Measurements from ENCODE around the gene SLC39A1. TPM values are rescaled to one million over a fixed set of nuclear protein-coding genes. Genes with fewer than 3 reads are reported as not detected.

The SLC39A1 gene
- total RNA-seq, 1 experiment from 2014 or later: 204 TPM

- TF ChIP-seq, protein P1, sequence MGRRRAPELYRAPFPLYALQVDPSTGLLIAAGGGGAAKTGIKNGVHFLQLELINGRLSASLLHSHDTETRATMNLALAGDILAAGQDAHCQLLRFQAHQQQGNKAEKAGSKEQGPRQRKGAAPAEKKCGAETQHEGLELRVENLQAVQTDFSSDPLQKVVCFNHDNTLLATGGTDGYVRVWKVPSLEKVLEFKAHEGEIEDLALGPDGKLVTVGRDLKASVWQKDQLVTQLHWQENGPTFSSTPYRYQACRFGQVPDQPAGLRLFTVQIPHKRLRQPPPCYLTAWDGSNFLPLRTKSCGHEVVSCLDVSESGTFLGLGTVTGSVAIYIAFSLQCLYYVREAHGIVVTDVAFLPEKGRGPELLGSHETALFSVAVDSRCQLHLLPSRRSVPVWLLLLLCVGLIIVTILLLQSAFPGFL (CRISPR knock-in tag; IDR thresholded peaks at IDR 0.05; ENCODE audit: borderline replicate concordance): no peak
- TF ChIP-seq ZBTB43 (CRISPR knock-in tag; IDR thresholded peaks at IDR 0.05) (no peak; the same call in 1 of the 2 replicates), TCF7 (CRISPR knock-in tag; IDR thresholded peaks at IDR 0.05; ENCODE audit: low read depth) (no peak), ATF3 (CRISPR knock-in tag; conservative IDR thresholded peaks at IDR 0.05) (no peak), NFYB (CRISPR knock-in tag; conservative IDR thresholded peaks at IDR 0.05; ENCODE audit: low read depth) (peak; percentile 17; the same call in 1 of the 2 replicates), NFE2L1 (CRISPR knock-in tag; IDR thresholded peaks at IDR 0.05) (peak; percentile 17; the same call in 1 of the 2 replicates), FOXK1 (CRISPR knock-in tag; IDR thresholded peaks at IDR 0.05) (peak; percentile 45), GABPB1 (CRISPR knock-in tag; IDR thresholded peaks at IDR 0.05) (0 out of 2 replicates have a peak, but pooled peaks have one; percentile 27), ATF2 (CRISPR knock-in tag; IDR thresholded peaks at IDR 0.05; ENCODE audit: borderline replicate concordance, low read depth) (no peak), ZNF423 (CRISPR knock-in tag; IDR thresholded peaks at IDR 0.05) (no peak), ZNF138 (CRISPR knock-in tag; conservative IDR thresholded peaks at IDR 0.05) (no peak), GTF2I (CRISPR knock-in tag; conservative IDR thresholded peaks at IDR 0.05) (no peak), ZBTB21 (CRISPR knock-in tag; IDR thresholded peaks at IDR 0.05; ENCODE audit: borderline replicate concordance) (peak; percentile 55; the same call in 1 of the 2 replicates), KAT7 (CRISPR knock-in tag; IDR thresholded peaks at IDR 0.05; ENCODE audit: borderline replicate concordance) (peak; percentile 25; the same call in 1 of the 2 replicates)
- TF ChIP-seq, protein P2, sequence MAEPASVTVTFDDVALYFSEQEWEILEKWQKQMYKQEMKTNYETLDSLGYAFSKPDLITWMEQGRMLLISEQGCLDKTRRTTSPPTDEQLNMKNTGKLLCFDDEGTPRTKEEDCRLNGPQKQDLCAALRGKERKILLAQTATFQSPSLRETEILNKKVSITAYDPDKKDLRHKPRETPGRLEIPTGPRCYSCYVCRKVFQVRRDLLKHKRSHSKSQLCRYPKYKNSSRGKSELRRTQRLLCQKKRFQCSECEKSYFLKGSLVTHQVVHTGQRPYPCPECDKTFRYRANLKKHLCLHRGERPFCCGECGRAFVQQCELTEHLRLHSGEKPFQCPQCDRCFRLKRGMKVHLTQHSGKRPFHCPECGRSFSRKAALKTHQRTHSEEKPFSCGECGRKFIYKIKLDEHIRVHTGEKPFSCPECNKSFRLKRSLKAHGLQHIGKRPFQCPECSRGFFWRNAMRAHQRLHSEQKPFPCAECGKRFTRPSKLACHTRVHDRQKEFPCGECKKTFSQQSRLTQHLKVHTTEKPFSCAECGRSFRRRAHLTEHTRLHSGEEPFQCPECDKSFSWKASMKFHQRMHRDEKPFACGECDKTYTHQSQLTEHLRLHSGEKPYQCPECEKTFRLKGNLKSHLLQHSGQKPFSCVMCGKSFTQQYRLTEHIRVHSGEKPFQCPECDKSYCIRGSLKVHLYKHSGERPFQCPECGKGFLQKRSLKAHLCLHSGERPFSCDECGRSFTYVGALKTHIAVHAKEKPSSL (CRISPR knock-in tag; conservative IDR thresholded peaks at IDR 0.05): no peak
- TF ChIP-seq, protein P3, sequence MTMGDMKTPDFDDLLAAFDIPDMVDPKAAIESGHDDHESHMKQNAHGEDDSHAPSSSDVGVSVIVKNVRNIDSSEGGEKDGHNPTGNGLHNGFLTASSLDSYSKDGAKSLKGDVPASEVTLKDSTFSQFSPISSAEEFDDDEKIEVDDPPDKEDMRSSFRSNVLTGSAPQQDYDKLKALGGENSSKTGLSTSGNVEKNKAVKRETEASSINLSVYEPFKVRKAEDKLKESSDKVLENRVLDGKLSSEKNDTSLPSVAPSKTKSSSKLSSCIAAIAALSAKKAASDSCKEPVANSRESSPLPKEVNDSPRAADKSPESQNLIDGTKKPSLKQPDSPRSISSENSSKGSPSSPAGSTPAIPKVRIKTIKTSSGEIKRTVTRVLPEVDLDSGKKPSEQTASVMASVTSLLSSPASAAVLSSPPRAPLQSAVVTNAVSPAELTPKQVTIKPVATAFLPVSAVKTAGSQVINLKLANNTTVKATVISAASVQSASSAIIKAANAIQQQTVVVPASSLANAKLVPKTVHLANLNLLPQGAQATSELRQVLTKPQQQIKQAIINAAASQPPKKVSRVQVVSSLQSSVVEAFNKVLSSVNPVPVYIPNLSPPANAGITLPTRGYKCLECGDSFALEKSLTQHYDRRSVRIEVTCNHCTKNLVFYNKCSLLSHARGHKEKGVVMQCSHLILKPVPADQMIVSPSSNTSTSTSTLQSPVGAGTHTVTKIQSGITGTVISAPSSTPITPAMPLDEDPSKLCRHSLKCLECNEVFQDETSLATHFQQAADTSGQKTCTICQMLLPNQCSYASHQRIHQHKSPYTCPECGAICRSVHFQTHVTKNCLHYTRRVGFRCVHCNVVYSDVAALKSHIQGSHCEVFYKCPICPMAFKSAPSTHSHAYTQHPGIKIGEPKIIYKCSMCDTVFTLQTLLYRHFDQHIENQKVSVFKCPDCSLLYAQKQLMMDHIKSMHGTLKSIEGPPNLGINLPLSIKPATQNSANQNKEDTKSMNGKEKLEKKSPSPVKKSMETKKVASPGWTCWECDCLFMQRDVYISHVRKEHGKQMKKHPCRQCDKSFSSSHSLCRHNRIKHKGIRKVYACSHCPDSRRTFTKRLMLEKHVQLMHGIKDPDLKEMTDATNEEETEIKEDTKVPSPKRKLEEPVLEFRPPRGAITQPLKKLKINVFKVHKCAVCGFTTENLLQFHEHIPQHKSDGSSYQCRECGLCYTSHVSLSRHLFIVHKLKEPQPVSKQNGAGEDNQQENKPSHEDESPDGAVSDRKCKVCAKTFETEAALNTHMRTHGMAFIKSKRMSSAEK (CRISPR knock-in tag; IDR thresholded peaks at IDR 0.05; ENCODE audit: borderline replicate concordance): no peak
- TF ChIP-seq, protein P4, sequence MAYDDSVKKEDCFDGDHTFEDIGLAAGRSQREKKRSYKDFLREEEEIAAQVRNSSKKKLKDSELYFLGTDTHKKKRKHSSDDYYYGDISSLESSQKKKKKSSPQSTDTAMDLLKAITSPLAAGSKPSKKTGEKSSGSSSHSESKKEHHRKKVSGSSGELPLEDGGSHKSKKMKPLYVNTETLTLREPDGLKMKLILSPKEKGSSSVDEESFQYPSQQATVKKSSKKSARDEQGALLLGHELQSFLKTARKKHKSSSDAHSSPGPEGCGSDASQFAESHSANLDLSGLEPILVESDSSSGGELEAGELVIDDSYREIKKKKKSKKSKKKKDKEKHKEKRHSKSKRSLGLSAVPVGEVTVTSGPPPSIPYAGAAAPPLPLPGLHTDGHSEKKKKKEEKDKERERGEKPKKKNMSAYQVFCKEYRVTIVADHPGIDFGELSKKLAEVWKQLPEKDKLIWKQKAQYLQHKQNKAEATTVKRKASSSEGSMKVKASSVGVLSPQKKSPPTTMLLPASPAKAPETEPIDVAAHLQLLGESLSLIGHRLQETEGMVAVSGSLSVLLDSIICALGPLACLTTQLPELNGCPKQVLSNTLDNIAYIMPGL (CRISPR knock-in tag; IDR thresholded peaks at IDR 0.05): peak; percentile 77; the same call in 1 of the 2 replicates
- TF ChIP-seq, protein P5, sequence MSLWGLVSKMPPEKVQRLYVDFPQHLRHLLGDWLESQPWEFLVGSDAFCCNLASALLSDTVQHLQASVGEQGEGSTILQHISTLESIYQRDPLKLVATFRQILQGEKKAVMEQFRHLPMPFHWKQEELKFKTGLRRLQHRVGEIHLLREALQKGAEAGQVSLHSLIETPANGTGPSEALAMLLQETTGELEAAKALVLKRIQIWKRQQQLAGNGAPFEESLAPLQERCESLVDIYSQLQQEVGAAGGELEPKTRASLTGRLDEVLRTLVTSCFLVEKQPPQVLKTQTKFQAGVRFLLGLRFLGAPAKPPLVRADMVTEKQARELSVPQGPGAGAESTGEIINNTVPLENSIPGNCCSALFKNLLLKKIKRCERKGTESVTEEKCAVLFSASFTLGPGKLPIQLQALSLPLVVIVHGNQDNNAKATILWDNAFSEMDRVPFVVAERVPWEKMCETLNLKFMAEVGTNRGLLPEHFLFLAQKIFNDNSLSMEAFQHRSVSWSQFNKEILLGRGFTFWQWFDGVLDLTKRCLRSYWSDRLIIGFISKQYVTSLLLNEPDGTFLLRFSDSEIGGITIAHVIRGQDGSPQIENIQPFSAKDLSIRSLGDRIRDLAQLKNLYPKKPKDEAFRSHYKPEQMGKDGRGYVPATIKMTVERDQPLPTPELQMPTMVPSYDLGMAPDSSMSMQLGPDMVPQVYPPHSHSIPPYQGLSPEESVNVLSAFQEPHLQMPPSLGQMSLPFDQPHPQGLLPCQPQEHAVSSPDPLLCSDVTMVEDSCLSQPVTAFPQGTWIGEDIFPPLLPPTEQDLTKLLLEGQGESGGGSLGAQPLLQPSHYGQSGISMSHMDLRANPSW (CRISPR knock-in tag; conservative IDR thresholded peaks at IDR 0.05; ENCODE audit: low read depth): no peak
Measured at GRCh38 chr1:153977250-153978240, 14.2 kb upstream of the SLC39A1 start, which contains the start of gene JTB (continued).
